ENCODE results near the gene WSB1. TPM values are rescaled to one million over a fixed set of nuclear protein-coding genes. Genes with fewer than 3 reads are reported as not detected.
A peak's percentile ranks its signal among the peaks of the same experiment; 100 is the strongest.
"Not testable (repeated sequence)": the region's sequence is repeated elsewhere in the genome, so short reads cannot be mapped to it uniquely, and the experiment has no call there.

The WSB1 gene
- total RNA-seq, 1 experiment from 2014 or later: 160 TPM

DNA sequence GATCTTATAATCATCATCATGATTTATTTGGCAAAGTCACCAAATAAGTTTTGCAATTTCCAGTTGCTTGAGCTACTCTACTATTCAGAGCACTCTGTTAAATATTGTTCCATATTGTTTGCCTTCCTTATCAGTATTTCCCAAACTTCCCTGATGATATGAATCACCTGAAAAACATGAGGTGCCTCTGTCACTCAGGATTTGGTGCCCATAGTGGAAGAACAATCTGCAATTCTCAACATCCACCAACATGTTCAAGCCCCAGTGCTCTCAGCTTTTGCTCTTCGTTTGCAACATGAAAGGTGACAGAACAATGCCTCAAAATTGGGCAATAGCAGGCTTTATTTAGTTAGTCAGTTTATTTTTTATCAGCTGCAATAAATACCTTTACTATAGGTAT is 28.6 kb upstream of the WSB1 start:
- no peak for DNase-seq
- no peaks in the 10 kb centered on the region for H3K9me3 ChIP-seq (replicated peaks)
- H3K4me1 ChIP-seq: no peaks in the 10 kb centered on the region
- H3K27me3 ChIP-seq: peaks cover 8% of the 10 kb centered on the region
- H3K36me3 ChIP-seq: no peaks in the 10 kb centered on the region
- no peak overlapping the region for H3K27ac ChIP-seq
- no peak overlapping the region for H3K4me3 ChIP-seq

DNA sequence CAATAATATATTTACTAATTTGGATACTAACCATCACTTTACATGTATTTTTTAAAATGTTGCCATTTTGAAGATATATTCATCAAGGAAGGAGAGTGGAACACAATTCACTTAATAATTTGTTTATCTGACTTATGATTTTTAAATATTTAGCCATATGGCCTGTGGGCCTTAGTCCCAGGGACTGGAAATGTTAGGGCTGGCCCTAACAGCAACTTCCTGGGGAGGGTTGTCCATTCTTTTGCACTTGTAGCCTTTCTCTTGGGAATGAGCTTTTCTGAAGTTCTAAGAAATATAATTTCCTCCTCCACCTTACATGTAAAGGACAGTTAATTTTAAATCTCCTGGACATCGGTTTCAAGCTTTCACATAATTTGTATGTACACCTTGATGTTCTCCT is 27.7 kb upstream of the WSB1 start:
- no peaks in the 10 kb centered on the region for H3K9me3 ChIP-seq (replicated peaks)
- no peak for DNase-seq
- H3K27me3 ChIP-seq: peaks cover 8% of the 10 kb centered on the region
- H3K4me1 ChIP-seq: no peaks in the 10 kb centered on the region
- H3K36me3 ChIP-seq: no peaks in the 10 kb centered on the region
- no peak overlapping the region for H3K27ac ChIP-seq
- H3K4me3 ChIP-seq: no peak overlapping the region

DNA sequence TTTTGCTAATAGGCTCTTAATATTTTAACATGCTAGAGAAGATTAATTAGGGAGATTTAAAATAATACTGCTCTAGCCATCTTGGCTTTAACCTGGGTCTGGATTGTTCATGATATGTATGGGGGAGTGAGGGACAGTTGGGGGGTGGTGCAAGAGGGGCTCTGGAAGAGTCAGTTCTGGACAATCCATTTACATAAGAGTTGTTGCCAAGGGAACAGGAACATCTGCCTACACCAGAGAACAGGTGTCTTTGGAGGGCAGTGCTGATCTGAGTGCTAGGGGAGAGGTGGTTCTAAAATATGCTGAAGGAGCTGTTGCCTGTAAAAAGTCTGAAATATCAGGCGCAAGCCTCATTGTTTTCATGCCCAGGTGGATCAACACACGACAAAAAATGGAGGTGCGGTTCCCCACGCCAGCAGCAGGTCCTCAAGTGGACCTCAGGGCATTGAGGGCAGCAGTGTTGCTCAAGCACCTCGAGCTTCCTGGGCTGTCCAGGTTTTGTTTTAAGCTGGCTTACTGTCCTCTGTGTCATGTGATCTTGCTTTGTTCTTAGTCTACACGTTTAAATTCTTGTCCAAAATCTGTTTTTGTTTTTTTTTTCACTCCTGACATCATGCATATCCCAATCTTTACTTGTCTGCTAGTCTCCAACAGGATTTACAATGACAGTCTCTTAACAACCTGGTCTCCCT is 25.4 kb upstream of the WSB1 start:
- Histone ChIP-seq H3K9me3 (replicated peaks) (no peaks in the 10 kb centered on the region), H3K27me3 (peaks cover 8% of the 10 kb centered on the region; the same call in 1 of the 2 replicates), H3K4me3 (no peak overlapping the region), H3K27ac (no peak overlapping the region), H3K36me3 (no peaks in the 10 kb centered on the region), H3K4me1 (no peaks in the 10 kb centered on the region)
- no peak for DNase-seq

DNA sequence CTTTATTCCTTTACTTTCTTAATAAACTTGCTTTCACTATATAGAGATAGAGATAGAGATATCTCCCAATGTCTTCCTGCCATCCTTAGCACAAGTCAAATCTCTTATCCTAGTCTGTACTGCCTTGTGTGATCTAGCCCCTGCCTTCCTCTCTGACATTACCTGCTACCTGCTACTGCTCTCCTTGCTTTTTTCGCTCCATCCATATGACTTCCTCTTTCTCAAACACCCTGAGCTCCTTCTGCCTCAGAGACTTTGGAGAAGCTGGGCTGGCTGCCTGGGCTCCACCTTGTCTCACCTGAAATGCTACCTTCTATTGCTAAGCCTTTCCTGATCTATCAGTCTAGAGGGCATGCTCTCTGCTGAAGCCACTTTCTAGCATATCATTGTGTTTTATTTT is 24.7 kb upstream of the WSB1 start:
- DNase-seq: no peak
- Histone ChIP-seq H3K9me3 (replicated peaks) (no peaks in the 10 kb centered on the region), H3K4me1 (no peaks in the 10 kb centered on the region), H3K4me3 (no peak overlapping the region), H3K36me3 (no peaks in the 10 kb centered on the region), H3K27ac (no peak overlapping the region), H3K27me3 (peaks cover 8% of the 10 kb centered on the region; the same call in 1 of the 2 replicates)

DNA sequence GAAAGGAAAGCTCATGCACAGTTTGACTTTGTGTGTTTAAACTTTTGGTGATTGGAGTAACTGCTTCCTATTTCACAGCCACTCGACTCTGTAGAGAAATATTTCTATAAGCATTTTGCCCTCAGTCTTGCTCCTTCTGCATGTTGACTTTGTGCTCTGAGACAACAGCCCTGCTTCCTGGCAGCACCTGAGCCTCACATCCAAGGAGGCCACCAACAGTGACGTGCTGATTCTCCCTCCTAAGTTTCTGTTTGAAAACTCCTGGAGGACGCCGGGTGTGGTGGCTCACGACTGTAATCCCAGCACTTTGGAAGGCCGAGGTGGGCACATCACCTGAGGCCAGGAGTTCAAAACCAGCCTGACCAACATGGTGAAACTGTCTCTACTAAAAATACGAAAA is 23.9 kb upstream of the WSB1 start:
- Histone ChIP-seq H3K9me3 (replicated peaks) (no peaks in the 10 kb centered on the region), H3K27me3 (peaks cover 8% of the 10 kb centered on the region; the same call in 1 of the 2 replicates), H3K4me3 (no peak overlapping the region), H3K36me3 (no peaks in the 10 kb centered on the region), H3K4me1 (peaks cover 1% of the 10 kb centered on the region; the same call in 1 of the 2 replicates), H3K27ac (no peak overlapping the region)
- DNase-seq: no peak

DNA sequence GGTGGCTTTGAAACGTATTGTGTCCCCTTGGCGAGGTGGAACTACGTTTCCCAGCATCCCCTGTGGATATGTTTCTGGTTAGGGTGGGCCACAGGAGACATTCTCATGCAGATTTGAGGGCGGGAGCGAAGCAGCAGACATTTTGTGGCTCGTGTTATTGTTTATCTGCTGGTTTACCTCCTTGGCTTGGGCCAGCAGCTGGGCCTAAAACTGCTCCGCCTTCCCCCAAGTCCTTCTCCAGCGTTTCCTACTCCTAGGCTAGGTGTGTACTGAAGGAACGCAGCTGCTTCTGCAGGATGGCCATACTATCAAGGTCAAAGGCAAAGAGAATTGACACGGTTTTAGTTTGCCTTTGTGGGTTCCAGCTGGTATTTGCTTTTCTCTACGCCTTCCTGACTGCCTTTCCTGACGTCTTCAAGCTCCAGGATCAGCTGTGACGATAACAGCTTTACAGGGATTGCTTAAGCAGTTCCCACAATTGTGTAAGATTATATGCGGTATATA is 17.2 kb upstream of the WSB1 start:
- H3K27me3 ChIP-seq: no peaks in the 10 kb centered on the region
- H3K4me3 ChIP-seq: peak overlapping the region; percentile 33
- no peaks in the 10 kb centered on the region for H3K36me3 ChIP-seq
- peaks cover 4% of the 10 kb centered on the region; the same call in 1 of the 2 replicates for H3K4me1 ChIP-seq
- peak; percentile 68 to 79 for DNase-seq
- no peaks in the 10 kb centered on the region for H3K9me3 ChIP-seq (replicated peaks)
- H3K27ac ChIP-seq: peak overlapping the region; percentile 41

DNA sequence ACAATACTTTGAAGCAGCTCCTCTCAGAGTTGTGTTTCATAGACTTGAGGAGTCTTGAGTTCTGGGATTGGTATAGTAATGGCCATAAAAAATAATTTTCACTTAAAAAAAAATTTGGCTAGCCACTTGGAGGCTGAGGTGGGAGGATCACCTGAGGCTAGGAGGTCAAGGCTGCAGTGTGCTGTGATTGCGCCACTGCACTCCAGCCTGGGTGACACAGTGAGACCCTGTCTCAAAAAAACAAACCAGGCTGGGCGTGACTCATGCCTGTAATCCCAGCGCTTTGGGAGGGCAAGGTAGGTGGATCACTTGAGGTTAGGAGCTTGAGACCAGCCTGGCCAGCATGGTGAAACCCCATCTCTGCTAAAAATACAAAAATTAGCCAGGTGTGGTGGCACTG is 14.8 kb upstream of the WSB1 start:
- DNase-seq; H3K9me3 ChIP-seq (replicated peaks); H3K36me3 ChIP-seq; H3K4me1 ChIP-seq; H3K4me3 ChIP-seq; H3K27me3 ChIP-seq; H3K27ac ChIP-seq: not testable (repeated sequence)

DNA sequence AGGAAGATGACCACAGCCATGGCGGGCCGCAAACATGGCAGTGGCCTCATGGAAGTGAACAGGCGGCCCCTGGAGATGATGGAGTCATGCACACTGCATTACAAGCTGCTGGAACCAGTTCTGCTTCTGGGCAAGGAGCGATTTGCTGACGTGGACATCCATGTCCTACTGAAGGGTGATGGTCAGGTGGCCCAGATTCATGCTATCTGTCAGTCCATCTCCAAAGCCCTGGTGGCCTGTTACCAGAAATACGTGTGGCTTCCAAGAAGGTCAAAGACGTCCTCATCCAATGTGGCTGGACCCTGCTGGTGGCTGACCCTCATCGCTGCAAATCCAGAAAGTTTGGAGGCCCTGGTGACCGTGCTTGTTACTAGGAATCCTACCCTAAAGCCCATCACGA is 13.4 kb upstream of the WSB1 start:
- Histone ChIP-seq H3K4me3 (no peak overlapping the region), H3K9me3 (replicated peaks) (no peaks in the 10 kb centered on the region), H3K27me3 (no peaks in the 10 kb centered on the region), H3K27ac (no peak overlapping the region), H3K4me1 (peaks cover 4% of the 10 kb centered on the region; the same call in 1 of the 2 replicates), H3K36me3 (no peaks in the 10 kb centered on the region)
- DNase-seq: no peak

DNA sequence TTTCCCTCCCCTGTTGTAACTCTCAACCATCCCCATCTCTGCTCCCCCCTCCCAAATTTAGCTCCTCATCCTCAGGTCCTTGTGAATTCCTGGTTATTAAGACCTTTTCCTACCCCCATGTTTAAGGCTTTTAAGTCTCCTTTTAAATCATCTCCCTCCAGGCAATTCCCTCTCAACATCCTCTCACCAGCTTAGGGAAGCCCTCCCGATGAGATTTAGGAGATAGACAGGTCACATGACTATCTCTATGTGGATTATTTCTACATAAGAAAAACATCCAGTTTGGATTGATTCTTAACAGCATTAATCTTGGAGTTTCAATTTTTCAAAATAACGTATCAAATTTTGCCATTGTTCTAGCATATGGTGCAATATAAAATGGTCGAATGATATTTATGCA is 12.5 kb upstream of the WSB1 start:
- DNase-seq: no peak
- Histone ChIP-seq H3K27ac (no peak overlapping the region), H3K4me1 (peaks cover 4% of the 10 kb centered on the region; the same call in 1 of the 2 replicates), H3K27me3 (no peaks in the 10 kb centered on the region), H3K9me3 (replicated peaks) (no peaks in the 10 kb centered on the region), H3K36me3 (no peaks in the 10 kb centered on the region), H3K4me3 (no peak overlapping the region)

DNA sequence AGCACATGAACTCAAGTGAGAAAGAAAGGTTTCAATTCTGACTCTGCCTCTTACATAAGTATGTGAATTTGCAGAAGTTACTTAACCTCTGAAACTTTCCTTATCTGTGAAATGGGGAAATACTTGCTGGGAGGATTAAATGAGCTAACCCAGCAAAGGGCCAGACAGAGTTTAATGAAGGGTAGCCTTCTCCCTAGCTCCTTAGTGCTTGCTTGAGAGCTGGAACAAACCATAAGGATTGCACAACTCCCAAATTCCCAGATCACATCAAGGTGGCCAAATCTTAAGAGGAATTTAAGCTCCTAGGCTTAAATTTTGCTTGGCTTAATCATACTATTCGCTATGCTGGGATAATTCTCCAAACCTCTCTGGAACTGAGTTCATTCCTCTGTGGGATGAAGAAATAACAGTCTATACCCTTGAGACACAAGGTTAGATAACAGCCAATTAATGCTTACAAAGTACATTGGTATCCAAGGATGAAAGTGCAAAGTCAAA is 11.8 kb upstream of the WSB1 start:
- no peak for DNase-seq
- H3K4me3 ChIP-seq: no peak overlapping the region
- H3K9me3 ChIP-seq (replicated peaks): no peaks in the 10 kb centered on the region
- no peaks in the 10 kb centered on the region for H3K36me3 ChIP-seq
- peaks cover 4% of the 10 kb centered on the region; the same call in 1 of the 2 replicates for H3K4me1 ChIP-seq
- H3K27ac ChIP-seq: no peak overlapping the region
- H3K27me3 ChIP-seq: no peaks in the 10 kb centered on the region

DNA sequence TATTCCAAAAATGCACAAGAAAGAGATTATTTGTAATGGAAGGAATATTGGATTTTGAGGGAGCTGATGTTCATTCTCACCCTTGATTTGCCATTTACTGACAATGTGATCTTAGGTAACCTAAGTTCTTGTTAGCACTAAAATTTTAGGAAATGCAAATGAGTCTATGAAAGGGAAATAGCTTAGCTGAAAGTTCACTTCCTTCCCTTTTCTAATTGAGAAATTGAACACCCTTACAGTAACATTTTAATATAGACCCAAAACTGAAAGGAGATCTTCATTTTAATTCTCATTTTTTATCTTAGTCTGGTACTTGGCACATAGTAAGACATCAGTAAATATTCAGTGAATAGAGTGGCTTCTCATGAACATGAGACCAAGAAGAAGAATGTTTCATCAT is 10.9 kb upstream of the WSB1 start:
- H3K9me3 ChIP-seq (replicated peaks): no peaks in the 10 kb centered on the region
- no peaks in the 10 kb centered on the region for H3K27me3 ChIP-seq
- DNase-seq: no peak
- H3K27ac ChIP-seq: no peak overlapping the region
- H3K36me3 ChIP-seq: no peaks in the 10 kb centered on the region
- H3K4me3 ChIP-seq: no peak overlapping the region
- H3K4me1 ChIP-seq: peaks cover 4% of the 10 kb centered on the region; the same call in 1 of the 2 replicates

DNA sequence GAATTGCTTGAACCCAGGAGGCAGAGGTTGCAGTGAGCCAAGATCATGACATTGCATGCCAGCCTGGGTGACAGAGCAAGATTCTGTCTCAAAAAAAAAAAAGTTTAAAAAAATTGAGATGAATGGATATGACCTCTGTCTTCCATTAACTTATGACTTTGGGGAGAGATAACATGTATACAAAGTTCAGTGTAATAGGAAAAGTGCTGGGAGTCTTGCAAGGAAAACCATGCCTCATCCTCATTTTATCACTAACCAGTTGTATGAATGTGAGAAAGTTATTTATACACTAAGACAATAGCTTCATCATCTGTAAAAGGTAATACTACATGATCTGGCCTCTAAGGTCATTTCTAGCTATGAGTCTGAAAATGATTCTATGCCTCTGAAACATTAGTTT is 10.2 kb upstream of the WSB1 start:
- no peaks in the 10 kb centered on the region for H3K36me3 ChIP-seq
- peaks cover 4% of the 10 kb centered on the region; the same call in 1 of the 2 replicates for H3K4me1 ChIP-seq
- H3K27ac ChIP-seq: no peak overlapping the region
- no peak for DNase-seq
- H3K4me3 ChIP-seq: no peak overlapping the region
- H3K27me3 ChIP-seq: no peaks in the 10 kb centered on the region
- H3K9me3 ChIP-seq (replicated peaks): no peaks in the 10 kb centered on the region

DNA sequence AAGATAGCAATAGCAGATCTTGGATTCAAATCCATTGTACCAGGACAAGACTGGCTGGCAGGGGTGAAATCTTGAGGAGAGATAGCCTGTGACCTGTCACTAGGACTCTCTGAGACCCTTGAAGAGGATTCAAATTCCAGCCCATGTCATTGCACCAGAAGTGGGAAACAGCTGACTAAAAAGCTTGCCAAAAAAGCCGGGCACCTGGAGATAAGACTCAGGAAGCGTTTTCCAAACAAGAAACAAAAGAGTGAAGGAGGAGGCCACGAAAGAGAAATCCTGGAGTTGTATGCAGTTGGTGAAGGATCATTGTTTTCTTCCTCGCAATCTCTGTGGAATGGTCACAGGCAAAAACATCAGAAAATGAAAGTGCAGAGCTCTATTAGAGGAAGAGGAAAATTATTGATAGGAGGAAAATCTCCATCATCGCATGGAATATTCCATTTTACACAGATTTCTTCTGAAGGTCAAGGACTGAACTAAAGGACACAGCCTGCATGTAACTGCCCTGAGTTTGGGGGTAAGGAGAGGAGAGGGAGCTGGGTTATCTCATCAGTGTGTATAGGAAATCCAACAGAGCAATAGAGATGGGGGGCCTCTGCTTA is 9.0 kb upstream of the WSB1 start:
- Histone ChIP-seq H3K9me3 (replicated peaks) (no peaks in the 10 kb centered on the region), H3K4me3 (no peak overlapping the region), H3K36me3 (no peaks in the 10 kb centered on the region), H3K4me1 (peaks cover 4% of the 10 kb centered on the region; the same call in 1 of the 2 replicates), H3K27ac (no peak overlapping the region), H3K27me3 (no peaks in the 10 kb centered on the region)
- DNase-seq: peak; percentile 25 to 55

DNA sequence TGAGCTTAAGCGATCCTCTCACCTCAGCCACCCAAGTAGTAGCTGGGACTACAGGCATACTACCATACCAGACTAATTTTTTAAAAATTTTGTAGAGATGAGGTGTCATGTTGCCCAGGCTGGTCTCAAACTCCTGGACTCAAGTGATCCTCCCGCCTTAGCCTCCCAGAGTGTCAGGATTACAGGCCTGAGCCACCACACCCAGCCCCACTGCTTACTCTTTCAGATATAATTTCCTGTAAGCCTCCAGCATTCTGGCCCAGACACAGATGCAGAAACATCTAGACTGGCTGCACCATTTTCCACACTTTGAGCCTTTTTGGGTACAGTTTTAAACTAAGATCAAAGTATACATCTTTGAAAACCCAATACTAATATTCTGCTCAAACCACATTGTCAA is 8.4 kb upstream of the WSB1 start:
- no peak for DNase-seq
- H3K4me3 ChIP-seq: no peak overlapping the region
- H3K27ac ChIP-seq: no peak overlapping the region
- H3K9me3 ChIP-seq (replicated peaks): no peaks in the 10 kb centered on the region
- H3K4me1 ChIP-seq: peaks cover 4% of the 10 kb centered on the region; the same call in 1 of the 2 replicates
- H3K36me3 ChIP-seq: no peaks in the 10 kb centered on the region
- H3K27me3 ChIP-seq: no peaks in the 10 kb centered on the region

DNA sequence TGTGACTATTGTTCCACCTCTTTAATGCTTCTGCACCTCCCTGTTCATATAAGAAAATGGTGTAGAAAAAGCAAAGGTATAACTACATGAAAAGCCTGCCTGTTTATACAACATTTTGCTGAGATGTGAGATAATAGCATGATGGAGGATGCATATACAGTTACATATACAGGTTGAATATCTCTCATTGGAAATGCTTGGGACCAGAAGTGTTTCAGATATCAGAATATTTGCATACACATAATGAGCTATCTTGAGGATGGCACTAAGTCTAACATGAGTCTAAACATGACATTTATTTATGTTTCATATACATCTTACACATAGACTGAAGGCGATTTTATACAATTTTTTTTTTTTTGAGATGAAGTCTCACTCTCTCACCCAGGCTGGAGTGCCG is 5.7 kb upstream of the WSB1 start:
- Histone ChIP-seq H3K36me3 (no peaks in the 10 kb centered on the region), H3K4me3 (no peak overlapping the region), H3K4me1 (peaks cover 10% of the 10 kb centered on the region; the same call in 1 of the 2 replicates), H3K27me3 (no peaks in the 10 kb centered on the region), H3K9me3 (replicated peaks) (no peaks in the 10 kb centered on the region), H3K27ac (no peak overlapping the region)
- DNase-seq: no peak

All from SJCRH30 (cell line).